NCI-H2029 (cell line): Measurements from ENCODE around the gene IGF2BP3.
"Not testable (repeated sequence)": the region's sequence is repeated elsewhere in the genome, so short reads cannot be mapped to it uniquely, and the experiment has no call there.

Experiments used
- DNase-seq: peaks from one replicate; lab custom pipeline; 2025; lab: John Stamatoyannopoulos, UW

The IGF2BP3 gene

GRCh38 chr7:23422384-23422783 lies 47.9 kb downstream of the IGF2BP3 start:
- no peak for DNase-seq

- no peak for DNase-seq
Observed at GRCh38 chr7:23419845-23420244, 50.4 kb downstream of the IGF2BP3 start.

GRCh38 chr7:23419160-23419559 lies 51.1 kb downstream of the IGF2BP3 start:
- DNase-seq: no peak

GRCh38 chr7:23418046-23418445 lies 52.2 kb downstream of the IGF2BP3 start:
- no peak for DNase-seq

DNA sequence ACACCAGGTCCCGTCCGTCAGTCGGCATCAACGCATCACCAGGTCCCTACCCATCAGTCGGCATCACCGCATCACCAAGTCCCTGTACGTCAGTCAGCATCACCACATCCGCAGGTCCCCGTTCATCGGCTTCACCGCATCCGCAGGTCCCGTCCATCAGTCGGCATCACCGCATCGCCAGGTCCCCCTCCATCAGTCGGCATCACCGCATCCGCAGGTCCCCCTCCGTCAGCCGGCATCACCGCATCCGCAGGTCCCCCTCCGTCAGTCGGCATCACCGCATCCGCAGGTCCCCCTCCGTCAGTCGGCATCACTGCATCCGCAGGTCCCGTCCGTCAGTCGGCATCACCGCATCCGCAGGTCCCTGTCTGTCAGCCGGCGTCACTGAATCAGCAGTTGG lies 55.1 kb downstream of the IGF2BP3 start:
- DNase-seq: no peak

DNA sequence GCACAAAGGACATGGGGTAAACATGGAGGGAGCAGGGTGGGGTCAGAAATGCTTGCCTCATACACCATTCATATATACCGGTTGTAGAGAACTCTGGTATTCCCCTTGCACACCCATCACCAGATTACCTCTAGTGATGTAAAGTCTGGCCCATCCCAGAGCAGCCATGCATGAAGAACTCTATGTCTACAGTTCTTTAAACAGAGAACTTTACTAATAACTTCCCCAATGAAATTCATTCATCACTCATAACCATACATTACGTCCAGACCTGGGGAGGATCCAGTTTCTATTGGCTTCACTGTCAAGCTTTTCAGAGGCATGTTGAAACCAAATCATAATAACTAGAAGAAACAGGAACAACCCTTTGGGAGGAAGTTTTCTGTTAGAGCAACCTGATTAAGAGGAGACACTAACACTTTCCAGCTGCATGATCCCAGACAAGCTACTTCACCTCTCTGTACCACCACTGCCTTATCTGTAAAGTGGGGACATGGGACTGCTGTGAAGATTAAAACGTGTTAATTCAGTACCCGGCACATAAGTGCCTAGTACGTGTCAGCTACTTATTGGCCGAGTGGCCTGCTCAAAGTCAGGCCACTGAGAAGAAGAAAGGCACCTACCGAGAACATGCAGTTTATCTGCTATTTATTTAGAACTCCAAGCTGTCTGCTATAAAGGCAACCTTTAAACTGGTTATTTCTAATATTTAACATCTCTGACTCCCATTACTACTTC lies 59.7 kb downstream of the IGF2BP3 start:
- DNase-seq: no peak

GRCh38 chr7:23406564-23406963 lies 63.7 kb downstream of the IGF2BP3 start:
- not testable (repeated sequence) for DNase-seq

- DNase-seq: no peak
Observed at GRCh38 chr7:23405240-23405618, 65.1 kb downstream of the IGF2BP3 start.

- no peak for DNase-seq
Observed at GRCh38 chr7:23404546-23405239, 65.6 kb downstream of the IGF2BP3 start.

DNA sequence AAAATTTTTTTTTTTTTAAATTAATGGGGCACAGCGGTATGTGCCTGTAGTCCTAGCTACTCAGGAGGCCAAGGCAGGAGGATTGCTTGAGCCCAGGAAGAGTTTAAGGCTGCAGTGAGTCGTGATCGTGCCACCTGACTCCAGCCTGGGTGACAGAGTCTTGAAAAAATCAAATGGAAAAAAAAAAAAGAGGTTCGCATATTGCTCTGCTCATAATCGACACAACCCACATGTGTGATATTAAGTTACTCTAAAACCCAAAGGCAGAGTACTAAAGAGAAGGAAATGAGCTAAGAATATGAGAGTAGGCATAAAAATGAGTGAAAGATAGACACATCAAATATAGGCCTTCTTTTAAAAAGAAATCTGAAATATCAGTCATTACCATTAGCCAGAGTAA lies 66.3 kb downstream of the IGF2BP3 start:
- no peak for DNase-seq

GRCh38 chr7:23398090-23398489 lies 72.2 kb downstream of the IGF2BP3 start:
- not testable (repeated sequence) for DNase-seq

DNA sequence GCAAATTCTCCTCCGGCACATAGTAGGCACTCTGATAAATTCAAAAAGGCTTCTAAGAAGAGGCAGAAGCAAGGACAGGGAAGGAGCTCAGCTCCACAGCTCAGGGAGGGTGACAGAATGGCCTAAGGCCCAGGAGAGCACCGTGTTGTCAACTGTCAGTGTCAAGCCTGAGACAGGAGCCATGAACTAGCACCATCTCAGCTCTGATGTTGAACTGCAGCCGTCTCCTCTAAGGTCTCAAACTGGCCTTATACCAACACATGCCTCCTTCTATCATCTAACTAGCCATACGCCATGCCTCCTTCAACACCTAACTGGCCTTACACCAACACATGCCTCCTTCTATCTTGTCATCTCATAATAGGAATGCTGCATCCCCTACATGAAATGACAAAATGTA lies 73.0 kb downstream of the IGF2BP3 start:
- DNase-seq: no peak

DNA sequence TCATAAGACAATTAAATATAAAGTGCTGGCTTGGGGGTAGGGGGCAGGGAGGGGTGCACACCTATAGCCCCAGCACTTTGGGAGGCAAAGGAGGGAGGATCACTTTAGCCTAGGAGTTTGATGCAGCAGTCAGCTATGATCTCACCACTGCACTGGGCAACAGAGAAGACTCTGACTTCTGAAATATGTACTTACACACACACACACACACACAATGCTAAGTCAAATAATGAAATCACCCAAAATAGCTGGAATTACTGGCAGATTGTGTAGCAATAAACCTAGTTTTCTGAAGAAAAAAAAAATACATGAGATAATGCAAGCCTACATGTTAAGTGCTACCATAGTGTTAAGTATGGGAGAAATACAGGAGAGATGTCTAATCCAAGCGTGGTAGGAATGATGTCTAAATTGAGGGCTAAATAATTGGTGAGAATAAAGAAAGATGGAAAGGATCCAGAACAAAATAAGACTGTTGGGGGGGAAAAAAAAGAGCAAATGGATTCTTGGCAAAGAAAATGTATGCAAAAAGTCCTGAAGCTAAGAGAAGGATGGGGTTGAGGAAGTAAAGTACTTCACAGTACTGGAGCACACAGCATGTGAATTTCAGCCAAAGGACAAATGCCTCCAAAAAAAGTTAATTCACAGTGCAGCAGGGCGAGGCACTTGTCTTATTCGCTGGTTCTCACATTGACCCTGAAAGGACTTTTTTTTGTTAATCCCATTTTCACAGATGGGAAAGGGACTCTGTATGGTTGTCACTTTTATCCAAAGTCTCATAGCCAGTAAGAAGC lies 73.9 kb downstream of the IGF2BP3 start:
- no peak for DNase-seq

GRCh38 chr7:23394488-23395171 lies 75.7 kb downstream of the IGF2BP3 start:
- peak; percentile 69 for DNase-seq

DNA sequence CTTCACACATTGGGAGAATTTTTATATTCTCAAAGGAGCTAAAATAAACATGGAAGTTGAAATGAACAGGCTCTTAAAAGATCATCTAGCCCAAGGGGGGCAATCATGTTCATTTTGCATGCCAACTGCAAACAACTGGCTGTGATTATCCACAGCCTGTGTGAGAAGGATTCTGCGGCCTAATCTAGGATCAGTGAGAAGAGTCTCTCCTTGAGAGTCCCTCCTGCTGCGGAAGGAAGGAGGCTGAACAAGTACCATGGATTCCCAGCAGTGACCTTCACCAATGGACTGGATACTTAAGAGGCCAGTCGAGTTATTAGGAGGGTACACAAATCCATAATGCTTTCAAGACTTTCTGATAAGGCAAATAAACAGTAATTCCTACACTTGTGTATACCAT lies 76.7 kb downstream of the IGF2BP3 start:
- no peak for DNase-seq

DNA sequence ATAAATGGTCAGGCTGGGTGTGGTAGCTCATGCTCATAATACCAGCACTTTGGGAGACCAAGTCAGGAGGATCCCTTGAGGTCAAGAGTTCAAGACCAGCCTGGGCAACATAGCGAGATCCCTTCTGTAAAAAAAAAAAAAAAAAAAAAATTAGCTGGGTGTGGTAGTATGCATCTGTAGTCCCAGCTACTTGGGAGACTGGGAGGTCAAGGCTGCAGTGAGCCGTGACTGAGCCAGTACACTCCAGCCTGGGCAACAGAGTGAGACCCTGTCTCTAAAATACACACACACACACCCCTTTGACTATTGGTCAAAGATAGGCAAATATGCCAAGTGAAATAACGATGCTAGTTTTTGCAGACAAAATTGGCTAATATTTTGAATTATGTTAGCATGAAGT lies 80.6 kb downstream of the IGF2BP3 start:
- no peak for DNase-seq

GRCh38 chr7:23387583-23387982 lies 82.7 kb downstream of the IGF2BP3 start:
- DNase-seq: no peak

DNA sequence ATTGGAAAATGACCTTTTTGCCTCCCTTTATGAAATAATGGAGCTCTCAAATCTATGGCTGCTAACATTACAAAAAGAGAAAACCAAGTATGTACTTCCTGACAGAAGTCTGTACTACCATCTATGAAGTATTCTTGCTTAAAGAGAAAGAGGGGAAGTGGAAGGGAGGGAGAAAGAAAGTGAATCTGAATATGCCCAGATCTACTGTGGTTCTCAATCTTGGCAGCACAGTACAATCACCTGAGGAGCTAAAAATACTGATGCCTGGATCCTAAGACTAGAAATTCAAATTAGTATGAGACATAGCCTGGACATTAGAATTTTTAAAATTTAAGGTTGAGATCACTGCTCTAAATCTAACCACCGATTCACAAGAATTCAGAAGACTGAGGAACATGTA lies 85.2 kb downstream of the IGF2BP3 start:
- DNase-seq: no peak

DNA sequence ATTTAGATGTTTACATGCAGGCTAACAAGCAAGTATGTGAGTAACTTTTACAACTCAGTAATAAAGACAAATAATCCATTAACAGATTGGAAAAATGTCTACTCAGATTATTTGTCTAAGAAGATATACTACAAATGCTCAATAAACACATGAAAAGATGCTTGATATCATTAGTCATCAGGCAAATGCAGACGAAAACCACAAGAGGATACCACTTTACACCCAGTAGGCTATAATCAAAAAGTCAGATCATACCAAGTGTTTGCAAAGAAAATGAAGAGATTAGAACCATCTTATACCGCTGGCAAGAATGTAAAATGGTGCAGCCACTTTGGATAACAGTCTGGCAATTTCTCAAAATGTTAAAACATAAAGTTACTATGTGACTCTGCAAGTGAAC lies 87.1 kb downstream of the IGF2BP3 start:
- DNase-seq: no peak

- no peak for DNase-seq
Observed at GRCh38 chr7:23380961-23381360, 89.3 kb downstream of the IGF2BP3 start.

DNA sequence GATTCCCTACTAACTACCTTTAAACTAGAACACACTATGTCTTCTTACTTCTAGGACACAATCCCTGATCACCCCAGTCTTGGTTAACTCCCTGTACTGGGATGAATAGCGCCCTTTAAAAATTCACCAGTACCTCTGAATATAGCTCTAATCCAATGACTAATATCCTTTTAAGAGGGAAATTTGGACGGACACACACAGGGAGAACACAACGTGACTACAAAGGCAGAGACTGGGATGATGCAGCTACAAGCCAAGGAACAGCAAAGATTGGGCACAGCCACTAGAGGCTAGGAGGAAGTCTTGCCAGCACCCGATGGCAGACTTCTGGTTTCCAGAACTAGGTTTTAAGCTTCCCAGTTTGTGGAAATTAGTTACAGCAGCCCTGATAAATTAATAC lies 89.7 kb downstream of the IGF2BP3 start:
- no peak for DNase-seq

- no peak for DNase-seq
Observed at GRCh38 chr7:23378996-23379395, 91.3 kb downstream of the IGF2BP3 start.
